NOMO-1 treated with dmso at 0.1 percent for 144 hours (cell line): Measurements from ENCODE around the gene ZNF616.
"Not testable (repeated sequence)": the region's sequence is repeated elsewhere in the genome, so short reads cannot be mapped to it uniquely, and the experiment has no call there.

Experiments
- DNase-seq: peaks from one replicate; lab custom pipeline; 2025; ENCODE audit not compliant: unreplicated experiment; lab: John Stamatoyannopoulos, UW

The ZNF616 gene

DNA sequence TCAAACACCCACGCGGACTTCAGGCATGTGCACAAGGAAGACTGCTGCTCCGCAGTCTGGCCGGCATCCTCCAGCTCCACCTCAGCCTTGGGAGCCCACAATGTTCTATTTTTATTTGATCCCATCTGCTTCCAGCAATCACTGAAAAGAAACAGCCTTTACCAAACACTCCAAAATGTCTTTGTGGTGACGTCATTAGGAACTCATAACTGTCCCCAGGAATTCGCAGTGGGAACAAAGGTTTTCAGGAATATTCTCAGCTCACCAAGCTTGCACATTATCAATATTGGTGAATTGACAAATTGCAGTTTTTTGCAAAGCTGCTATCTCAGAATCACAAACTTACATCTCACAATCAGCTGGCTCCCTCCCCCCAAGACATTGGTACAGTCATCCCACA lies 29.0 kb downstream of the ZNF616 start:
- no peak for DNase-seq

DNA sequence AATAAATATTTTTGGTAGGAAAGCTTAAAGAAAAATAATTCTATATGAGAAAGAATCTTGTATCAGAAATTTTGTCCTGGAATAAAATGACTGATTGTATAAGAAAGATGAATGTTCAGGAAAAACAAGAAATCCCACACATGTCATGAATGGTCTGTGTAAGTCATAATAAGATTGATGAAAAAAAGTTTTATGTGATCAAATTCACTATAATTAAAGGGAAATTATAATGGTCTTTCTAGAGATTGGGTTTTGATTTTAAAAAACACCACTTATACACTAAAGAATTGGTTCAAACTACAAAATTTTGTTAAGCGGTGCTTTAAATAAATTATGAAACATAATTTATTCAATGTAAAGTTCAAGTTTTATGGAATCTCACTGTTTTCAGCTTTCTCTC lies 37.0 kb downstream of the ZNF616 start:
- no peak for DNase-seq

DNA sequence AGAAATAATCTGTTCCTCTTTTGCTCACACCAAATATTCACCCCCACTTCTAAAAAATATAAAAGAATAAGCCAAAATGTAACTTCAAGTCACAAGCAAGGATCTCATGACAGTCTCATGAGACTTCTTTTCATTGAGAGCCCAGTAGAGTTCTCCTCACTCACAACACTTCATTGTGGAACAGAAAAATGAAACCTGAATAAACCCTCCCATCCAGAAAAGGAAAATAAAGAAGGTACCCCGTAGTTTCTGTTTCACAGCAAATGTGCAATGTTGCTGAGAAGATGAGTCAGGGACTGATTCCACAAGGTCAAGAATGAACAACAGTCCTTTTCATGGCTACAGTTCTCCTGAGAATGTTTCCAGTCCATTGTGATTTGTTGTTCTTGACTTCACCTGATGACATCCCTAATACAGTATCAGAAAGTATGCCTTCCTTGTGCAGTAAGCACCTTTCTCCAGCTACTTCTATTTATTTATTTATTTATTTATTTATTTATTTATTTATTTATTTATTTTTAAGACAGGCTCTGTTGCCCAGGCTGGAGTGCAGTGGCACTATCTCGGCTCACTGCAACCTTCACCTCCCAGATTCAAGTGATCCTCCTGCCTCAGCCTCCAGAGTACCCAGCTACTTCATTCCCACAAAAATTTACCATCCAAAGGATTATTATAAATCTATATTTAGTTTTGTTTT lies 37.7 kb downstream of the ZNF616 start:
- no peak for DNase-seq

DNA sequence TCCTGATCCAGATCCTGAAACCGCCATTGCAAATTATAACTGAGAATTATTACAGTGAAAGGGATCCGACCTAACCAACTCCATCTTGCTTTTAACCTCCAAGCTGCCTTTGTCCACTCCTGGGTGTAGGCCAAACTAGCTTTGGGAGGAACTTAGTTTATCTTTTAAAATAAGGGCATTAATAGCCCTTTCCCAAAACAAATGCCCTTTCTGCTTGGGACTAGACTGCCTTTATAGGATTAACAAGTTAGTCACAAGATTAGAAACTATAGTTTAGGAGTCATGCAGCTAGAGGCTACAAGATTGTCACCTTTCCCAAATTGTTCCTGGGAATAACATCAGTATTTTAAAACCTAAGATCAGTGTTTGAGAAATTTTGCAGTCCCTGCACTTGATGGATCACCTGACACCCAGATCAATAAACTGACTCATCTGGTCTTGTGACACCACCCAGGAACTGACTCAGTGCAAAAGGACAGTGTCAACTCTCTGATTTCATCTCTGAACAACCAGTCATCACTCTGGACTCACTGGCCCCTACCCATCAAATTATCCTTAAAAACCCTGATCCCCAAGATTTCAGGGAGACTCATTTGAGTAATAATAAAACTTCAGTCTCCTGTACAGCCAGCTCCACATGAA lies 40.1 kb downstream of the ZNF616 start:
- no peak for DNase-seq

DNA sequence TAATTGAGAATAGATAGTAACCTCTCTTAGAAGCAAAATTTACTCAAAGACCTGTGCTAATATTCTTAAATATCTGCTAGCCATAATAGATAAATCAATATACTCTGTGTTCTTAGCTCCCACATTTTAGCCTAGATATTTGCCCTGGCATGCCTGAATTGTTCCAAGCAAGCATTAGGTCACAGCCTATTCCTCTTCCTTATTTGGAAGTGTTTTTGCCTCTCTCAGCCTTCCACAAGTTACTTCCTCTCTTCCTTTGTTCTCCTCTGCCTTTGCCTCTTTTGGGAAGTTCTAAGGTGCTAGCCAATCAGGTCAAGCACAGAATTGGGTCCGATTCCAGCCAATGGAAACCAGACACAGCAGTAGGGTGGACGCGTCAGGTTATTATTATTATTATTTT lies 43.3 kb downstream of the ZNF616 start:
- not testable (repeated sequence) for DNase-seq

DNA sequence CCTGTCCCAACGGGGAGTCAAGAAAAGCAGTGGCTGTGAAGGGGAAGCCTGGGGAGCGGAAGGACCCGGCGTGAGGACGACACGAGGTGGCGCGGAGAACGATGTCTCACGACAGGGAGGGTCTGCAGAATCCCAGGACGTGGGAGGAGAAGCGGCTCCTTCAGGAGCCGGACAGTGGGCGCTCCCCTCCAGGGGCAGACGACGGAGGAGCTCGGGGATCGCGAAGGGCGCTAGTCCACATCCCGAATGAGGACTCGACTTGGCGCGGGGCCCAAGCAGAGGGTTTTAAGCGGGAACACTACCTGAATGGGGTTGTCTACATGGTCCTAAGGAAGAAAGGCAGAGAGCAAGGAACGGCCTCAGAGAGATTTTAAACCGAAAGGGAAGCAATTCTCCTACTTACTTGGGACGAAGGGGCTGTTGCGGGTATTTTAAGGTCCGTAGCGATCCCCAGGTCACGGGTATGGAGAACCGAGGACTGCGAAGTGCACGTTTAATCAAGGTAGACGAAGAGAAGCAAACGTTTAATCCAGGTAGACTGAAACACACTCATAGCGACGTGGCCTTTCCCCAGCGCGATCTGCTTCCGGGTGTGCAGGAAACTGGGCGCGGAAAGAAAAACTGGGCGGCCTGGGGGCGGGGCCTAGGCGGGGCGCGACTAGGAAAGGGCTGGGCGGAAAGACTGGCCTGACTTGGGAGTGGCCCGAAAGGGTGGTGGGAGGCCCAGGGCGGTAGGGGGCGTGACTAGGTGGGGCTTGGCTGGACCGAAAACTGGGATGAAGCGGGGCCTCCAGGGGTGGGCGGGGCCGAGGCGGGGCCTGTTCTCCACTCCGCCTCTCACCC lies 44.3 kb downstream of the ZNF616 start, which contains the start of gene ZNF841:
Gene ZNF841, minus strand, starts transcription at position 594 of the 843 bp plus-strand sequence. CDS start 10,964 bp downstream, outside the sequence.
- peak; percentile 63 for DNase-seq

GRCh38 chr19:52094526-52095130 lies 45.1 kb downstream of the ZNF616 start:
- DNase-seq: no peak

- no peak for DNase-seq
Observed at GRCh38 chr19:52086481-52086880, 53.3 kb downstream of the ZNF616 start.

DNA sequence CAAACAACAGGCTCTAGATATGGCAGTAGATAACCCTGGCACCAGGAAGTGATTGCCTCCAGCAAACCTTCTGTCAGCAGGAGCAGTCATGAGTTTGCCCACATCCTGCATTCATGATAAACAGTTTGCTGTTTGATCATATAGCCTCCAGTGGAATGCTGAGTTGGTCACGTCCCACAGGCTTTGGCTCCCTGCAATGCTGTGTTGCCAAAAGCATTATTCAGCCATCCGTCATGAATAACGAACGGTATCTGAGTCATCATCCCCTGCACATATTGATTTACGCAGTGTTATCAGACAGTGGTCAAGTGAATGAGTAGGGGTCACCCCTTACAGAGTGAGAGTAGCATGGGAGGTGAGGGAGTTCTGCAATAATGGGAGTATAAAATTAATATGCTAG lies 69.2 kb downstream of the ZNF616 start:
- no peak for DNase-seq

DNA sequence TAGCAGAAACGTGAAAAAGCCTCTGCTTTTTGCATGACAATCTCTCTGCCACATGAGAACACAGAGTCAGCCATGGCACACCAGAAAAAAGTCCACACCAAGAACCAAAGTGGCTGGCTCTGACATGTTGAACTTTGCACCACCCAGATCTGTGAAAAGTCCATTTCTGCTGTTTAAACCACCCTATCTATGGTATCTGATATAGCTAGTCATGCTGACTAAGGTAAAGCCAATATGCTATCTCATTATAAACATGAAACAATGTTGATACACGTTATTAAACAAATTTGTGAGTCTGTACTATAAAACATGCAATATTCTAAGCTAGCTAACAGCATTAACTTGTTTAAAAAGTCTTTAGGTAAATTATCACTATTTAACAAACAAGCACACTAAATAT lies 70.1 kb downstream of the ZNF616 start:
- DNase-seq: no peak

DNA sequence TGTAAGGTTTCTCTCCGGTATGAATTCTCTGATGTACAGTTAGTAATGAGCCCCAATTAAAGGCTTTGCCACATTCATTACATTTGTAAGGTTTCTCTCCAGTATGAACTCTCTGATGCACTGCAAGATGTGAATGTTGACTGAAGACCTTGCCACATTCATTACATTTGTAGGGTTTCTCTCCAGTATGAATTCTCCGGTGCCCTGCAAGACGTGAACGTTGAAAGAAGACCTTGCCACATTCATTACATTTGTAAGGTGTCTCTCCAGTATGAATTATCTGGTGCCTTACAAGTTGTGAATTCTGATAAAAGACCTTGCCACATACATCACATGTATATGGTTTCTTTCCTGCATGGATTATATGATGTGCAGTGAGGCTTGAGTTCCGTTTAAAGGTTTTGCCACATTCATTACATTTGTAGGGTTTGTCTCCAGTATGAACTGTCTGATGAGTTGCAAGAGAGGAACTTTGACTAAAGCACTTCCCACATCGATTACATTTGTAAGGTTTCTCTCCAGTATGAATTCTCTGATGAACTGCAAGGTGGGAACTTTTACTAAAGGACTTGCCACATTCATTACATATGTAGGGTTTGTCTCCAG lies 73.4 kb downstream of the ZNF616 start:
- no peak for DNase-seq

DNA sequence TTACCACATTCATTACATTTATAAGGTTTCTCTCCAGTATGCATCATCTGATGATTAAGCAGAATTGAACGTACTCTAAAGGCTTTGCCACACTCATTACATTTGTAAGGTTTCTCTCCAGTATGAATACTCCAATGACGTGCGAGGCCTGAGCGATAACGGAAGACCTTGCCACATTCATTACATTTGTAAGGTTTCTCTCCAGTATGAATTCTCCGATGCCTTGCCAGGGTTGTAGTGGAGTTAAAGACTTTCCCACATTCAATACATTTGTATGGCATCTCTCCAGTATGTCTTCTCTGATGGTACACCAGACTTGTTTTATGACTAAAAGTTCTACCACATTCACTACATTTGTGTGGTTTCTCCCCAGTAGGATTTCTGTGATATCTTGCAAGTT lies 74.3 kb downstream of the ZNF616 start:
- no peak for DNase-seq
